HCT116 (cell line): ENCODE measurements around the gene ABCD1. TPM values are rescaled to one million over a fixed set of nuclear protein-coding genes. Genes with fewer than 3 reads are reported as not detected.
"Not testable (repeated sequence)": the region's sequence is repeated elsewhere in the genome, so short reads cannot be mapped to it uniquely, and the experiment has no call there.

Experiments
- ATAC-seq: fragments of 200-7000 bp; cut with Tn5 transposase; 2 replicates; pipeline ENCODE4 v1.9.1; 2020; ENCODE audit warnings: mild to moderate bottlenecking, moderate library complexity
- BruUV-seq: library from RNA; stranded (reverse); fragments of 400-500 nt; replicated peaks from 2 replicates; lab custom pipeline; 2021; lab: Mats Ljungman, UMichigan
- CTCF ChIA-PET: fragments of 300-600 bp; sonication (Branson Sonifier 250); formaldehyde crosslinking; loops from one replicate; lab custom pipeline; 2021; ENCODE audit warnings: antibody characterized with exemption; lab: Charles Lee
- POLR2A ChIA-PET: fragments of 300-600, 350-600 bp; sonication (Branson Sonifier 250); formaldehyde crosslinking; loops from one replicate; lab custom pipeline; 2021; ENCODE audit warnings: antibody characterized with exemption; lab: Charles Lee
- RAD21 ChIA-PET, 2 experiments: fragments of 300-600 bp; sonication (Branson Sonifier 250); formaldehyde crosslinking; loops; one replicate each; lab custom pipeline; 2023; ENCODE audit warnings: low total read pairs in 2 of 2; ENCODE audit not compliant: uncharacterized antibody in 2 of 2, unreplicated experiment in 2 of 2, low non-redundant PET in 1 of 2; lab: Charles Lee
- DNase-seq: peaks from one replicate; pipeline ENCODE4 v3.0.0-alpha.2; 2010; ENCODE audit warnings: low read depth, low spot score
- H2AFZ ChIP-seq: fragments of 200-600 bp; shearing (Covaris generic), sonication (generic); 2 replicates; pipeline ENCODE4 v1.6.1; 2017; ENCODE audit warnings: low read depth, mixed run types, mixed read lengths, antibody characterized with exemption, low read length; ENCODE audit not compliant: poor library complexity, severe bottlenecking
- H3K27ac ChIP-seq: 2 replicates; pipeline ENCODE4 v1.5.1; 2012; ENCODE audit warnings: low read depth, low read length
- H3K27me3 ChIP-seq: fragments of 200-600 bp; sonication (generic); 2 replicates; pipeline ENCODE4 v1.6.1; 2016; ENCODE audit warnings: mixed run types, low read length, mixed read lengths; ENCODE audit not compliant: insufficient read depth
- H3K36me3 ChIP-seq, 2 experiments: fragments of 200-500 bp in 1 of 2; fragments of 200-600 bp in 1 of 2; sonication (Bioruptor generic) in 1 of 2; sonication (generic) in 1 of 2; 2 replicates each; pipeline versions ENCODE4 v1.5.1 to v1.6.1; 2014 to 2016; ENCODE audit warnings: low read length in 2 of 2, inconsistent platforms in 1 of 2, mixed read lengths in 1 of 2, mixed run types in 1 of 2; ENCODE audit not compliant: insufficient read depth in 2 of 2, control insufficient read depth in 1 of 2
- H3K4me1 ChIP-seq, 2 experiments: fragments of 200-600 bp in 1 of 2; sonication (generic) in 1 of 2; 2 replicates each; pipeline versions ENCODE4 v1.5.1 to v1.6.1; 2012 to 2017; ENCODE audit warnings: low read length in 2 of 2, inconsistent platforms in 1 of 2, mild to moderate bottlenecking in 1 of 2, mixed read lengths in 1 of 2, mixed run types in 1 of 2, moderate library complexity in 1 of 2; ENCODE audit not compliant: insufficient read depth in 2 of 2, control insufficient read depth in 1 of 2
- H3K4me2 ChIP-seq: fragments of 200-600 bp; sonication (generic); 2 replicates; pipeline ENCODE4 v1.6.1; 2017; ENCODE audit warnings: mixed run types, low read length, mixed read lengths
- H3K4me3 ChIP-seq, 2 experiments: fragments of 200-600 bp in 1 of 2; sonication (generic) in 1 of 2; replicated peaks in 1 of 2; 2 replicates each; pipeline ENCODE4 v1.5.1; 2011 to 2016; ENCODE audit warnings: low read length in 2 of 2, control low read depth in 1 of 2, low read depth in 1 of 2, mild to moderate bottlenecking in 1 of 2, mixed read lengths in 1 of 2, mixed run types in 1 of 2
- H3K79me2 ChIP-seq: fragments of 200-600 bp; sonication (generic); 2 replicates; pipeline ENCODE4 v1.6.1; 2017; ENCODE audit warnings: mild to moderate bottlenecking, mixed run types, low read length, moderate library complexity, mixed read lengths; ENCODE audit not compliant: insufficient read depth
- H3K9ac ChIP-seq: fragments of 200-600 bp; sonication (generic); 2 replicates; pipeline ENCODE4 v1.6.1; 2016; ENCODE audit warnings: low read length, mixed read lengths
- H3K9me2 ChIP-seq: fragments of 200-600 bp; sonication (generic), shearing (Covaris generic); 2 replicates; pipeline ENCODE4 v1.6.1; 2017; ENCODE audit warnings: mixed run types, mild to moderate bottlenecking, moderate library complexity; ENCODE audit not compliant: insufficient read depth
- H3K9me3 ChIP-seq, 2 experiments: fragments of 200-500 bp in 1 of 2; fragments of 200-600 bp in 1 of 2; sonication (Bioruptor generic) in 1 of 2; sonication (generic) in 1 of 2; 2 replicates each; pipeline ENCODE4 v1.6.1; 2014 to 2017; ENCODE audit warnings: low read length in 2 of 2, mixed read lengths in 2 of 2, inconsistent platforms in 1 of 2, low read depth in 1 of 2, mild to moderate bottlenecking in 1 of 2, mixed run types in 1 of 2, moderate library complexity in 1 of 2; ENCODE audit not compliant: control insufficient read depth in 1 of 2, insufficient read depth in 1 of 2
- H4K20me1 ChIP-seq: fragments of 200-600 bp; sonication (generic), shearing (Covaris generic); 2 replicates; pipeline ENCODE4 v1.6.1; 2017; ENCODE audit warnings: mixed run types, mild to moderate bottlenecking, moderate library complexity; ENCODE audit not compliant: insufficient read depth
- CBX3 ChIP-seq: IDR thresholded peaks from 2 replicates; pipeline ENCODE4 v1.6.1; 2012; ENCODE audit warnings: low read depth
- CEBPB ChIP-seq: IDR thresholded peaks from 2 replicates; pipeline ENCODE4 v1.6.1; 2012; ENCODE audit warnings: low read depth
- EGR1 ChIP-seq: IDR thresholded peaks from 2 replicates; pipeline ENCODE4 v1.6.1; 2012; ENCODE audit warnings: low read depth
- EZH2 ChIP-seq: fragments of 200-600 bp; sonication (generic); IDR thresholded peaks from 2 replicates; pipeline ENCODE4 v1.6.1; 2017; ENCODE audit warnings: antibody characterized with exemption, mixed run types
- EZH2phosphoT487 ChIP-seq: fragments of 200-600 bp; IDR thresholded peaks from 2 replicates; pipeline ENCODE4 v1.6.1; 2018; ENCODE audit warnings: antibody characterized with exemption, borderline replicate concordance
- JUND ChIP-seq: IDR thresholded peaks from 2 replicates; pipeline ENCODE4 v1.6.1; 2012
- POLR2AphosphoS5 ChIP-seq: IDR thresholded peaks from 2 replicates; pipeline ENCODE4 v1.6.1; 2011; ENCODE audit warnings: mild to moderate bottlenecking, low read depth, low read length, moderate library complexity
- RAD21 ChIP-seq: IDR thresholded peaks from 2 replicates; pipeline ENCODE4 v1.6.1; 2012; ENCODE audit warnings: low read depth, mild to moderate bottlenecking
- SIN3A ChIP-seq: IDR thresholded peaks from 2 replicates; pipeline ENCODE4 v1.6.1; 2012; ENCODE audit warnings: low read depth
- SP1 ChIP-seq: IDR thresholded peaks from 2 replicates; pipeline ENCODE4 v1.6.1; 2012; ENCODE audit warnings: low read depth
- SRF ChIP-seq: IDR thresholded peaks from 2 replicates; pipeline ENCODE4 v1.6.1; 2012; ENCODE audit warnings: low read depth
- TCF7L2 ChIP-seq: IDR thresholded peaks from 2 replicates; pipeline ENCODE4 v1.7.0; 2011; ENCODE audit warnings: borderline replicate concordance, inconsistent platforms; ENCODE audit not compliant: insufficient read depth, insufficient read length; ENCODE audit errors: extremely low read depth
- ZFX ChIP-seq: fragments of 450-650 bp; IDR thresholded peaks from 2 replicates; pipeline ENCODE4 v1.6.1; 2017
- ZNF274 ChIP-seq: fragments of 200-500 bp; sonication (Bioruptor generic); IDR thresholded peaks from 2 replicates; pipeline ENCODE4 v1.6.1; 2014; ENCODE audit warnings: mild to moderate bottlenecking, low read depth, low read length, inconsistent platforms
- intact Hi-C: fragments of 100-400 bp; cut with micrococcal nuclease; formaldehyde crosslinking; loops from 2 replicates; pipeline ENCODE4 v1.10.0; 2022
- total RNA-seq: library from RNA; stranded (reverse); gene quantifications from one replicate; pipeline ENCODE4 v1.2.1, GENCODE V29; 2021; ENCODE audit not compliant: unreplicated experiment
- TF ChIP-seq, protein P1 (sequence below): IDR thresholded peaks from 2 replicates; pipeline ENCODE4 v1.6.1; 2012
- TF ChIP-seq, protein P2 (sequence below): IDR thresholded peaks from 2 replicates; pipeline ENCODE4 v1.6.1; 2011; ENCODE audit warnings: mild to moderate bottlenecking, low read length, moderate library complexity; ENCODE audit not compliant: insufficient replicate concordance; ENCODE audit errors: extremely low read depth
- TF ChIP-seq, protein P3 (sequence below), 3 experiments: fragments of 200-600 bp in 1 of 3; sonication (generic) in 1 of 3; IDR thresholded peaks in 2 of 3; conservative IDR thresholded peaks in 1 of 3; 2 replicates each; pipeline ENCODE4 v1.5.1; 2012 to 2017; ENCODE audit warnings: low read depth in 2 of 3, low read length in 2 of 3, antibody characterized with exemption in 1 of 3, borderline replicate concordance in 1 of 3, control low read depth in 1 of 3, mild to moderate bottlenecking in 1 of 3, mixed read lengths in 1 of 3, mixed run types in 1 of 3, moderate library complexity in 1 of 3; ENCODE audit not compliant: insufficient read depth in 1 of 3

ABCD1 gene
- total RNA-seq, 1 experiment from 2014 or later, result 7.1 TPM

DNA sequence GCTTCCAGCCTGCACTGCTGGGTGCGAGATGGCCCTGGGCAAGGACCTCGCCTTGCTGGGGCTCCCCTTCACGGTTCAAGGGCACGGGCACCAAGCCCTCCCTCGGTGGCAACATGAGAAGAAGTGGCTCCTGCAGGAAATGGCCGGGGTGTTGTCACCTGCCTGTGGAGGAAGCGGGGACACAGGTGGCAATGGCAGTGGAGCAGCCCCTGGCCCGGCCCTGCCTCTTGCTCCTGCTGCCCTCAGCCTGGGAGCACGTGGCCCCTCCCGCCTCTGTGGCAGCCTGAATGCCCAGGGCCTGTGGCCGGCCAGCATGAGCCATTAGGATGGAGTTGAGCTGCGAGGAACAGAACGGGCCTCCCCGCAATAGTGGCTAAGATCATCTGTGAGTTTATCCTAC lies 16.8 kb downstream of the ABCD1 start:
- no peaks in the 10 kb centered on the region for H3K36me3 ChIP-seq
- H3K4me1 ChIP-seq, result no peaks in the 10 kb centered on the region
- TF ChIP-seq SP1, result no peak
- TF ChIP-seq, protein P1, sequence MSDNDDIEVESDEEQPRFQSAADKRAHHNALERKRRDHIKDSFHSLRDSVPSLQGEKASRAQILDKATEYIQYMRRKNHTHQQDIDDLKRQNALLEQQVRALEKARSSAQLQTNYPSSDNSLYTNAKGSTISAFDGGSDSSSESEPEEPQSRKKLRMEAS, result no peak
- TF ChIP-seq SRF, result no peak
- no peak for TF ChIP-seq SIN3A
- TF ChIP-seq EZH2, result no peak
- no peak for TF ChIP-seq POLR2AphosphoS5
- TF ChIP-seq, protein P2, sequence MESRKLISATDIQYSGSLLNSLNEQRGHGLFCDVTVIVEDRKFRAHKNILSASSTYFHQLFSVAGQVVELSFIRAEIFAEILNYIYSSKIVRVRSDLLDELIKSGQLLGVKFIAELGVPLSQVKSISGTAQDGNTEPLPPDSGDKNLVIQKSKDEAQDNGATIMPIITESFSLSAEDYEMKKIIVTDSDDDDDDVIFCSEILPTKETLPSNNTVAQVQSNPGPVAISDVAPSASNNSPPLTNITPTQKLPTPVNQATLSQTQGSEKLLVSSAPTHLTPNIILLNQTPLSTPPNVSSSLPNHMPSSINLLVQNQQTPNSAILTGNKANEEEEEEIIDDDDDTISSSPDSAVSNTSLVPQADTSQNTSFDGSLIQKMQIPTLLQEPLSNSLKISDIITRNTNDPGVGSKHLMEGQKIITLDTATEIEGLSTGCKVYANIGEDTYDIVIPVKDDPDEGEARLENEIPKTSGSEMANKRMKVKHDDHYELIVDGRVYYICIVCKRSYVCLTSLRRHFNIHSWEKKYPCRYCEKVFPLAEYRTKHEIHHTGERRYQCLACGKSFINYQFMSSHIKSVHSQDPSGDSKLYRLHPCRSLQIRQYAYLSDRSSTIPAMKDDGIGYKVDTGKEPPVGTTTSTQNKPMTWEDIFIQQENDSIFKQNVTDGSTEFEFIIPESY, result no peak
- TF ChIP-seq, protein P3, sequence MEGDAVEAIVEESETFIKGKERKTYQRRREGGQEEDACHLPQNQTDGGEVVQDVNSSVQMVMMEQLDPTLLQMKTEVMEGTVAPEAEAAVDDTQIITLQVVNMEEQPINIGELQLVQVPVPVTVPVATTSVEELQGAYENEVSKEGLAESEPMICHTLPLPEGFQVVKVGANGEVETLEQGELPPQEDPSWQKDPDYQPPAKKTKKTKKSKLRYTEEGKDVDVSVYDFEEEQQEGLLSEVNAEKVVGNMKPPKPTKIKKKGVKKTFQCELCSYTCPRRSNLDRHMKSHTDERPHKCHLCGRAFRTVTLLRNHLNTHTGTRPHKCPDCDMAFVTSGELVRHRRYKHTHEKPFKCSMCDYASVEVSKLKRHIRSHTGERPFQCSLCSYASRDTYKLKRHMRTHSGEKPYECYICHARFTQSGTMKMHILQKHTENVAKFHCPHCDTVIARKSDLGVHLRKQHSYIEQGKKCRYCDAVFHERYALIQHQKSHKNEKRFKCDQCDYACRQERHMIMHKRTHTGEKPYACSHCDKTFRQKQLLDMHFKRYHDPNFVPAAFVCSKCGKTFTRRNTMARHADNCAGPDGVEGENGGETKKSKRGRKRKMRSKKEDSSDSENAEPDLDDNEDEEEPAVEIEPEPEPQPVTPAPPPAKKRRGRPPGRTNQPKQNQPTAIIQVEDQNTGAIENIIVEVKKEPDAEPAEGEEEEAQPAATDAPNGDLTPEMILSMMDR (IDR thresholded peaks at IDR 0.05 in 2 of 3, conservative IDR thresholded peaks at IDR 0.05 in 1 of 3; ENCODE audit: borderline replicate concordance in 1 of 3, insufficient read depth in 1 of 3, low read depth in 2 of 3, low read length in 2 of 3), result no peak
- TF ChIP-seq CEBPB, result no peak
- TF ChIP-seq EGR1, result no peak
- TF ChIP-seq ZFX, result no peak
- no peak for TF ChIP-seq JUND
- TF ChIP-seq RAD21, result no peak
- TF ChIP-seq CBX3, result no peak
- TF ChIP-seq ZNF274, result no peak
- TF ChIP-seq EZH2phosphoT487, result no peak
- no peak for TF ChIP-seq TCF7L2
- H3K4me3 ChIP-seq, result no peak overlapping the region
- RAD21 ChIA-PET, result no interaction called here
- POLR2A ChIA-PET, result no interaction called here
- H3K9ac ChIP-seq, result no peak overlapping the region
- no peaks in the 10 kb centered on the region for H3K9me2 ChIP-seq
- H3K4me2 ChIP-seq, result no peak overlapping the region
- H3K9me3 ChIP-seq, result no peaks in the 10 kb centered on the region
- ATAC-seq, result no peak
- no peak for DNase-seq
- H3K79me2 ChIP-seq, result no peaks in the 10 kb centered on the region
- no peaks in the 10 kb centered on the region for H3K27me3 ChIP-seq
- CTCF ChIA-PET, result no interaction called here
- no peaks in the 10 kb centered on the region for H4K20me1 ChIP-seq
- H3K27ac ChIP-seq, result no peak overlapping the region
- intact Hi-C loops, result no loop called here
- no TSS peak for BruUV-seq
- H2AFZ ChIP-seq, result no peak overlapping the region

DNA sequence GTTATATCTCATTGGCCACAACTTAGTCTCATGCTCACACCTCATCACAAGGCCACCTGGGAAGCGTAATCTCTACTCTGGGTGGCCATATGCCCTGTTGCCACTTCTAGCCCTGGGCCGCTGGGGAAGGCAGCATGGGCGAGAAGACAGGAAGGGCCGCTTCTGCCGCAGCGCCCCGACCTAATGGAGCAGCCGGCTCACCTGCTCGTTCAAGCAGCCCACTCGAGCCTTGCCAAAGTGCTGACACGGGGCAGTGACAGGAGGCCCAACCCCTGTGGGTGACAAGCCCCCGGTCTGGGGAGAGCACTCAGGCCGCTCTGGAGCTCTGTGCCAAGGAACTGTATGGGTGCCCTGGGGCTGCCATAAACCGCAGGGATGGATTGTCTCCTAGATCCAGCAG lies 17.5 kb downstream of the ABCD1 start:
- DNase-seq, H4K20me1 ChIP-seq, H3K36me3 ChIP-seq, ATAC-seq, intact Hi-C loops, H3K9me2 ChIP-seq, H3K4me3 ChIP-seq, H3K4me1 ChIP-seq, H3K27ac ChIP-seq, H3K9ac ChIP-seq, CTCF ChIA-PET, H3K79me2 ChIP-seq, H3K9me3 ChIP-seq, H2AFZ ChIP-seq, H3K27me3 ChIP-seq, POLR2A ChIA-PET, RAD21 ChIA-PET, H3K4me2 ChIP-seq, BruUV-seq: not testable (repeated sequence)
